GM21717 (cell line): ENCODE measurements around the gene CSF3R.

Experiments used
- ATAC-seq: cut with Tn5 transposase; IDR thresholded peaks from one replicate; pipeline ENCODE4 v1.9.1; 2021; ENCODE audit warnings: mild to moderate bottlenecking, moderate library complexity; ENCODE audit not compliant: unreplicated experiment

CSF3R gene

DNA sequence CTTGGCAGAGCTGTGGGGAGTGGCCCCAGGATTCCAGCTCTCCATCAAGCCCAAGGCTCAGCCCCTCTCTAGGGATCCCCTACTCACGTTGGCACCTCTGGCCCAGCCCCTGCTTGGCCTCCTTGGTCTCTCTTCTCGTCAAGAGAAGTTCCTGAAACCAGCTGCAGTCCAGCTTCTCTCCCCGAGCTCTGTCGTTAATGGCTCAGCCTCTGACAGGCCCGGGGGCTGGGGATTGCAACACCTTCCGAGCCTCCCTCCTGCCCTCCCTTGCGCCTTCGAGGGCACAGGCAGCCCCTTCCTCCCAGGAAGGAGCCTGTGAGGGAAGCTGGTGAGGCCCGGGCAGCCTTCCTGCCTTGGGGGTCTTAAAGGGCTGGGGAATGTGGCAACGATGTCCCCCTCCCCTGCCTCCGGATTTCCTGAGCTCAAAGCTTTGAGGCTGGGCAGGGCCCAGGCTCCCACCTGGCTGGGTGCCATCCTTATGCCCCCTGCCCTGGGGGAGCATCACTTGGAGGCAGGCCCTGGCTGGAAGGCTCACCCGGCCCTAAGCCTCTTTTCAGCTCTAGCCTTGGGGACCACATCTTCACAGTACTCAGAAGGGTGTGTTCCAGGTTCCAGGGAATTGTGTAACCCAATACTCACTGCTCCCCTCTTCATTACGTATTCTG is at the start of gene CSF3R:
Gene CSF3R, minus strand, starts transcription at position 190 of the 665 bp plus-strand sequence. CDS start 3,417 bp downstream, outside the sequence.
- ATAC-seq: no peak

DNA sequence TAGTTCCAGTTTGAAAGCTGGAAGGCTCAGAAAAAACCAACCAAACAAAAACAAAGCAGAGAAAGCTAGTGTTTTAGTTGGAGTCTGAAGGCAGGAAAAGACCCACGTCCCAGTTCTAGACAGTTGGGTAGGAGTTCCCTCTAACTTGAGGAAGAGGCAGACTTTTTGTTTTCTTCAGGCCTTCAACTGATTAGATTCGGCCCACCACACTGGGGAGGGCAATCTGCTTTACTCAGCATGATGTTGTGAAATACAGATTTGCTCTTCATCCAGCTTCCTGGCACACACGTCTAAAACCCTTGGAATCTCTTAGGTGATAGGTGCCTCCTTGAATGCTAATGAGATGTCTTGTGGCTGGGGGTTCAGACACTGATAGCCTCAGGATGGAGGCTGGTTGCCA is 49.1 kb upstream of the CSF3R start:
- ATAC-seq: no peak

DNA sequence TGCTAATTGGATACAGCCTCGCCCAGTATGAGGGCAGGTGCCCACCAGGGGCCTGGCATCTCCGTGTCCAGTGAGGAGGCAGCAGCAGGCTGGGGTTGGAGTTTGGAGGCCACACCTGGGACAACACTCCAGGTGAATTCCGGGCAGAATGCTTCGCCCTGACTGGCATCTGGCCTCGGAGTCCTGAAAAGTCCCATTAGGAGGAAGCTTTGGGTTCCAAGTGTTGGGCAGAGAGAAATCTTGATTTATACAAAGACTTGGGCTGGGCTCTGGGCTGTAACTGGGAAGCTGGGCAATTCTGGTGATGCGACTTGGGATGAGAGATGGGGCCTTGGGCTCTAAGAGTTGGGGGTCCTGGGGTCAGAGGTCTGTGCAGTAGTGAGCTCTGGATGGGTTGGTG is 48.1 kb upstream of the CSF3R start:
- ATAC-seq: no peak

DNA sequence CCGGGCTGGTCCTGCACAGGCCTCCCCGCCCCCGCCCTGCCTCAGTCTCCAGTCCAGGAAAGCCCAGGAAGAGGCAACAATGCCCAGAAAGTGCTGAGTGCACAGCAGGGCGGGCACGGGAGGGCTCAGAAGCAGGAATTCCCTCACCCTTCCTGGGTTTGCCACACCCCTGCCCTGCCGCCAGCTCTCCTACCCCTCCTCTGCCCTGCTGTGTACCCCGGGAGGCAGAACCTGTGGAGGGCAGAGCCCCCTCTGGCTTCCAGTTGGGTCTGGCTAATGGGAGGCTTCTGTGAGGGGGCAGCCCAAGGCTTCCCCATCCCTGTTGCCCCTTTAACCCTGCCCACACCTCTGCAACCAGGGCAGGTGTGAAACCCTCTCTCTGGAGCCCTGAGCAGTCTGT is 47.5 kb upstream of the CSF3R start:
- no peak for ATAC-seq

DNA sequence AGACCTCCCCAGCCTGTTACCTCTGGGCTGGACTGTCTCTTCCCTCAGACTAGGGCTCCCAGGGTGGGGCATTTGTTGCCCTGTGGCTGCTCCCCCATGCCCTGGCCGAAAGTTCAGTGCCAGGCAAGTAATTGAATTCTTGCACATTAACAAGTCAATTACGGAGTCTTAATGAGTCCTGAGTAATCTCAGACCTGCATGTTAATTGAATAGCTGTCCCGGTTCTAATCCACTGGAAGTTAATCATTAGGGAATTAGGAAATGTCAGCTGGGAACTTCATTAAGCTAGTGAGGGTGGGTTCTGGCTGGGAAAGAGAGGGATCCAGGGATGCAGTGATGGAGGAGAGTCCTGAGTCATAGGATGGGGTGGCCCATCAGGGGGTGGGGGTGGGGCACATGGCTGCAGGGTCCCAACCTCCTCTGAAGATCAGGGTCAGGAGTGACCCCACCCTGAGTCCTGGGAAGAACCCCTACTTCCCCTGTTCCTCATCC is 47.1 kb upstream of the CSF3R start:
- ATAC-seq: no peak

DNA sequence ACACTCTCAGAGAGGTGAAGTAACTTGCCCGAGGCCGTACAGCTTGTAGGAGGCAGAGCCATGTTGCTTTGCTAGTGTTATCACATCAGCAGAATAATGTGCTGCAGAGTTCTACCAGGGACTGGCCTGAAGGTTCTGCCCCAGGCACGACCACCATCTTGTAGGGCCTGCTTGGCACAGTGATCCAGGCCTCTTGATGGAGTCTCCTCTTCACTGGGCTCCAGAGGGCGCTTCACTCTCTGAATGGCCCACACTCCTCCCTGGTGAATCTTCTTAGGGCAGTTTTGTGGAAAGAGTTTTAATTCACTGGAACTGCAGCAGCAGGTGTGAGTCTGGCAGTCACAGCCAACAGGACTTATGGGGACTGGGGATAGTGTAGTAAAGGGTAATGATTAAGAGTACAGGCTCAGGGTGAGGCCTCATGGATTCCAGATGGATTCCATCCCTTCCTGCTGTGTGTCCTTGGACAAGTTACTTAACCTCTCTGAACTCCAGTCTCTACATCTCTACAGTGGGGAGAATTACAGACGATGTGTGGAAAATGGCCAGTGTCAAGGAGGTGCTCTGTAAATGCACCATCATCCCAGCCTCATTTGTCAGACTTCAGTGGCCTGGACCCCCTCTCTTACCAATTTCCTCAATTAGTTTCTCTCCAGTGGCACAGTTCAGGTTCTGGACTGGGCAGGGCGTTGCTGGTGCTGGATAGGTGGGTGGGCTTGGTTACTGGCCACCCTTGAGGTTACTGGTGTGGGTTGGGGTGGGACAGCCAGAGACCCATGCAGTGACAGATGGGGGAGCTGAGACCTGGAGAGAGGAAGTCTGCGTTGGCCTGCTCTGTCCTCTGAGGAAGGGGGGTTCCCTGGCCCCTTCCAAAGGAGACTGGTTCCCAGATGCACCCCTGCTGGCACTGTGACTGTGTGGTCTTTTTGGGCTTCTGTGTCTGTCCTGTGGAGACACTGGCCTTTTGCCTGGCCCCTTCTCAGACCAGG is 45.9 kb upstream of the CSF3R start:
- ATAC-seq: no peak

DNA sequence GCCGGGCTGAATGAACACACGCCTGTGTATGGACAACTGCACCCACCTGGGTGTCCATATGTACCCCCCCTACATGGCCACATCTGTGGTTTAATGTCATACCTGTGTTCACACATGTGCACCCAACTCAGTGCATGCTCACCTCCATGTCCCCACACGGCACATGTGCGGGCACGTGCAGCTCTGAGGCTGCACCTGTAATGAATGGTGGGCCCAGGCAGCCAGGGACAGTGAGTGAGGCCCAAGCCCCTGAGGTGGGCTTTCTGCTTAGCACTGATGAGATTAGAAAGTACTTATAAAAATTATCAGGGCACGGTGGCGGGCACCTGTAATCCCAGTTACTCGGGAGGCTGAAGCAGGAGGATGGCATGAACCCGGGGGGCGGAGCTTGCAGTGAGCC is 42.5 kb upstream of the CSF3R start:
- ATAC-seq: no peak

DNA sequence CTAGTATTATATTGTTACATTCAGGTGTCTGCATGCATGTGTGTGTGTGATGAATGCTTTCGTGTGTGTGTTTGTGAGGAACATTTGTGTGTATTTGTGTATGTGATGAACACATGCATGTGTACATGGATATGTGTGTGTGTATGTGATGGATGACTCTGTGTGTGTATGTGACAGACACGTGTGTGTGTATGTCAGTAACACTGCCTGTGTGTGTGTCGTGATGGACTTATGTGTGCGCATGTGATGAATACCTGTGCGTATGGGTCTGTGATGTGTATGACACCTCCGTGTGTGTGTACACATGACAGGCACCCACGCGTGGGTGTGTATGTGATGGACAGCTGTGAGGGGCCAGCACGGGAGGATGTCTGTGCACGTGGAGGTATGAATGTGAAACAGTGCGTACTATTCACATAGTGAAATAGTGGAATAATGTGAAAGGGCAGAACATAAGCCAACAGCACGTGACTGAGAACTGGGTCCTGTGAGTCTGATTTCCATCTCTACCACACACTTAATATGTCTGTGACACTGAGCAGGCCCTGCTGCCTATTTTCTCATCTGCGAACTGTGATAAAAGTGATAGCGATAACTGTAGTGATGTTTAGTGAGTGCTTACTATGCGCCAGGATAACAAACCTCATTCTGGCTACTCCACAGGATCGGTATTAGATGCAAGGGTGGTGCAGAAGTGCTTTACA is 41.8 kb upstream of the CSF3R start:
- ATAC-seq: no peak

DNA sequence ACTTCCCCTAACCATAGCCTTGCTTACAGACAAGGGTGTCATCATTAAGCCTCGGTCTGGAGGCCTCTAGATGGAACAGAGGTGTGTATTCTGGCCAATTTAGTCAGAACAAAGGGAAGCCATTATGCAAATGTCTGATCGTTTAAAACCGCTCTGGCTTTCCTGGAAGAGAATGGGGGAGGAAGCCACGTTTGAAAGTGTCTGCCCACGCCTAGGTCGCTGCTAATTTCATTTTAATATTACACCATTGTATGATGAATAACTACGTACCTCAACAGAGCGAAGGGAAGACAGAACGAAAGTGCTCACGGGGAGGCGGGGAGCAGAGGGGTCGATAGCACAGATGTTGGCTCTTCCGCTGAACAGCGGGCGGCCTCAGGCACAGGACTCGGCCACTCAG is 41.1 kb upstream of the CSF3R start:
- no peak for ATAC-seq

DNA sequence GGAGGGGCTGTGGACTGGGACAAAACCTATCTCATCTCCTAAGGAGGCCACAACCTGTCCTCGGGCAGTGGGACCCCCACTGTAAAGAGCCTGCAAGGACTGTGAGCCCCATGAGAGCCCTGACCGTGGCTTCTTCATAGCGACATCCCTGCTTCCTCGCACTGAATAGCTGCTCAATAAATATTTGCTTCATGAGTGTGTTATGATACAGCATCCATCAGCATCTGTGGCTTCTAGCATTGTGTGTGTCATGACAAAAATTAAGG is 40.5 kb upstream of the CSF3R start:
- ATAC-seq: no peak

DNA sequence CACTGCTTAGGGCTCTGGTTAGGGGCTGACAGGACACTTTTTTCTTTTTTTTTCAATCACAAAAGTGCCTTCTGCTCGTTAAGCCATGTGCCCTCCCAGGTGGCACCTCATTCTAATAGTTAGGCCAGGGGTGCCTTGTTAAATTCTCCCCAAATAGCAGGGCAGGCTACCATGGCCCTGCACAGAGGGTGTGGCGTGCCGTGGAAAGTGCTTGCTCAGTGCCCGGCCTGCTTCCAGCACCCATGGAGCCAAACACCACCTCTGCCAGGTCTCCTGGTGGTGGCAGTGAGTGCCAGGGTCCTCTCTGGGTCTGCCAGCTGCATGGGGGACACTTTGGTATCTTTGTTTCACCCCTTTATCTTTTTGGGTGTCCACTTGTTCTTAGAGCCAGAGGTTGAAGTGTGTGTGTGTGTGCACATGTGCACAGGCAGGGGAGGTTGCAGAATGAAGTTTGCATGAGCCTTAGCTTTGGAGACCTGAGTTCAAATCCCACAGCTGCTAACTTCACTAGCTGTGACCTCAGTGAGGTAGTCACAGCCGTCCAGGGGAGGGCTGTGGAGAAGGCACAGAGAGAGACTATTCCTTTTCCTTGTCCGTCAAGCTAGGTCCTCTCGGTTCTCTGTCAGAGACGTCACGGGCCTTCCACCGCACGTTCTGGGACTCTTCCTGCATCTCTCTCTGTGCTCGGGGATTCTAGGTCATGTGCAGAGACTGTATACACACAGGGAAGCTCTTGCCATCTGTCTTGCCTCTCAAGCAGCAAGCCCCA is 39.9 kb upstream of the CSF3R start:
- ATAC-seq: no peak

DNA sequence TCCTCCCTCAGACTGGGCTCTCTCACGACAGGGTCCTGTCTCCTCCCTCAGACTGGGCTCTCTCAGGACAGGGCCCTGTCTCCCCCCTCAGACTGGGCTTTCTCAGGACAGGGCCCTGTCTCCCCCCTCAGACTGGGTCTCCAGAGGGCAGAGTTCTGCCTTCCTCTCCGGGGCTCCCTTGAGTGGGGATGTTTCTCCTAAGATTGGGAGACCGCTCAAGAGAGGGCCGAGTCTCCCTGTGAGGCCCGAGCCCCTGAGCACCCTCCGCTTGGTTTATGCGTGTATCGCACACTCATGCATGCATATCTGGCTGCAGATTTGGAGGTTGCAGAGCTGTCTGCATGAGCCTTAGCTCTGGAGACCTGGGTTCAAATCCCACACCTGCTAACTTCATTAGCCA is 39.3 kb upstream of the CSF3R start:
- ATAC-seq: no peak

DNA sequence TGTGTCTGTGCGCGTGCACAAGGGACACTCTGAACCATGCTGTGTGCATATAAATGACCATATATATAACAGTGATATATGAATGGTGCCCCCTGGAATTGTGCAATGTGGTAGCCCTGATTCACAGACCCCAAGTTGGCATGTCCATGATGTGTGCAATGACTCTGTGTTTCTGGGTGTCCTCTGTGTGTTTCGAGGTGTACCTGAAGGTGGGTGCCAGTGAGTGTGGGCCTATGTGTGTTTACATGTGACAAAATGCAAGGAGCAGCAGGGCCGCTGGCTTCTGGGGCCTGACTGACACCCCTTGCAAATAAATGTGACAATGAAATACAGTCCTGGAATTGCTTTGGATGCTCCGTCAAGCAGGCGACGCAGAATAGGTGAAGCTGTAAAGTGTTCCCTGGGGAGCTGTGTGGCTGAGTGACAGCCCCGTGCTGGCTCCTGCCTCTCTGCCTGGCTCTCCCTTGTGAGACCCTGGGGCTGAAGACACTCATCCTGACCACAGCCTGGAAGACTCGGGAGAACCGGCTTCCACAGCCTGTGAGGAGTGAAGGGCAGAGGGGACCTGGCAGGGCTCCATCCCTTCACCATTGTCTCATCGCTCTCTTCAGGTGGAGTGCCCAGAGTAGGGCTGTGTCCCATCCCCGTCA is 38.2 kb upstream of the CSF3R start:
- ATAC-seq: no peak

DNA sequence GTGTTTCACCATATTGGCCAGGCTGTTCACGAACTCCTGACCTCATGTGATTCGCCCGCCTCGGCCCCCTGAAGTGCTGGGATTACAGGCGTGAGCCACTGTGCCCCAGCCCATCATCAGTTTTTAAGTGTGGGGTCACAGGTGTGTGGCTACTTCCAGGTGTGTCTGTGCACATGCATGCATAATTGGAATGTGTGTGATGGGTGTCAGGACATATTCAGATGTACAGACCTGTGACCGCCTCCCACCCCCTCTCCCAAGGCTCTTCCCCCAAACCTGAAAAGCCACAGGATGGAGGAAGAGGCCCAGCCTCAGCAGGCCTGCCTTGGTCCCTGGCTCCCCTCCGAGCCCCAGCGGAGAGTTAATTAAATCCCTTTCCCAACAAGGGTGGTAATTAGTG is 37.3 kb upstream of the CSF3R start:
- ATAC-seq: no peak

DNA sequence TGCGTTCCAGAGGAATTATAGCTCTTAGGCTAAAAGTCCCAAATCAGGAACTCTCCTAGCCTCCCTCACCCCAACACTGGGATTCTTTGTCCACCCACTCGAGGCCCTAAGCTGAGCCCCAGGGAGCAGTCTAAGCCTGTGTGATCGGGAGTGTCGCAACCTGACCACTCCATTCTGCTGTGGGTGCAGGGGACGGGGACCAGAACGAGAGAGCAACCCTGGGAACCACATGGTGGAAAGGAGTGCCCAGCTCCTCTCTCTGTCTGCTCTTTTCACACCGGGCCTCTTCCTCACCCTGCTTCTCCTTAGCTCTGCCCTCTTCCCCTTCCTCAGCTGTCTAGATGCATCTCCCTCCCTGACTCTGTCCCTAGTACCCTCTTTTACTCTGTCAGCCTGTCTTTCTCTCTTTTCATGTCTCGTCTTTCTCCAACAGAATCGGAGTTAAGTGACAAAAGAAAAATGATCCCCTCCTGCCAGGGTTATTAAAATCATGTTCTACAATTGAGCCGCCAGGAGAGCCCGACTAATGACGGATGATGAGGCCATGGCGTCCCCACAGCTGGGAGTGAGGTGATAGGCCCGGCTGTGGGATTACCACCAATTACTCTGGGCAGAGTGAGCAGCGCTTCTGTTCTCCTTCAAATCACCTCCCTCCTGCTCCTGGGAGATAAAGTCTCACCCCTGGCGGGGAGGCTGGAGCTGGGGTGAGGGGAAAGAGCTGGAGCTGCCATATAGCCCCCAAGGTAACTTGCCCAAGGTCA is 34.5 kb upstream of the CSF3R start:
- no peak for ATAC-seq

DNA sequence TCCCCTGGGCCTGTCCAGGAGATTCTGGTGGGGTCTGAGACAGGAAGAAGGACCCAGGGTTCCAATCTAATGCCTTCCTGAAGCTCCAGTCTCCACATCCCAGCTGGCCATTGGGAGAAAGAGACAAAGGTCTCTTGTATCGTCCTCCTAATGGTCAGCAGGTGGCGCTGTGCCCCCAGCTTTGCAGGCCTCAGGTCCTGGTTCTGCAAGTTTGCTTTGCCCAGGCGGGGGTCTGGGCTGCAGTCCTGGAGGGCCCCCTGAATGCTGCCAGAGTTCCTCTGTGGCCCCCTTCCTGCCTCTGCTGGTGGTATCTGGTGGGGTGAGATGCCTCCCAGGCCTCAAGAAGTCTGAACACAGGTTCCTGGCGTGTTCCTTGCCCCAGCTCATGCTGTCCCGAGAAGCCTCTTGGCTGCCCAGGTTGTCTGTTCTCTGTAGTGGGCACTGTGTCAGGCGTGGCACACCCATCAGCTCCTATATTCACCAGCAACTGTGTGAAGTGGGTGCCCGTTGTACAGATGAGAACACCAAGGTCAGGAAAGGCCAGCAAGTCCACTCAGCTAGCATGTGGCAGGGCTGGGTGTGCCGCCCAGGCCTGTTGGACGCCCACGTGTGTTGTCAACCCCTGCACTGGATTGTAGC is 33.8 kb upstream of the CSF3R start:
- ATAC-seq: no peak

DNA sequence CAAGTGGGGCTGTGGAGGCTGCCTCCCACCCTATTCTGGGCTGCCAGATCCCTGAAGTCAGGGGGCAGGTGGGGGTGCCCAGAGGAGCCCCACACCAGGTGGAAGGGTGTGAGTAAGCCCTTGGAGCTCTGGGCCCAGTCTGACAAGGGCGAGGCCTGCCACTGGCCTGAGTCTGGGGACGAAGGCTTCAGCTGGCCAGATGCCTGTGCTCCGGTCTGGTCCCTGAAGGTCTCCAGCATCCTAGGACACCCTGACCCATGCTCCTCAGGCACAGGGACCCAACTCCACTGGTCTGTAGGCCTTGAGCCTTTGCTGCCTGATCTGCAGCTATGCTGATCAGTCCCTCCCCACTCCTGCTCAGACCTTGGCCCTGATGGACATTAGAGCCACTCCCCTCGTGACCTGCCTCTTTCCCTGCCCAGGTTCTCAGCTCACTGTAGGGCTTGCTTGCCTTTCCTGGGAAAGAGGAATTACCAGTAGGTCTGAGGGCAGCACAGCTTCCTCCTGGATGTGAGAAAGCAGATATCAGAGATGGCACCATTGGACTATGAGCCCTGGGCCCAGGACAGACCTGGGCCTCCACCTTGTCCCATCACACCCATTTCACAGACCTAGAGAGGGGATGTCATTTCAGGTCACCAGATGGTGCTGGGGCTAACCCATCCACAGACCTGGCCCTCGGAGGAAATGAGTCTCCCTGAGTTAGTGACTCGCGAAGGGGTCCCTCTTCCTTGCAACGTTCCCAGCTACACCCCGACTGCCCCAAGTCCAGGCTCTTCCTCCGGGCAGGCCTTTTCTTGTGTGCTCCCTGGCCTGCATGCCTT is 32.8 kb upstream of the CSF3R start:
- ATAC-seq: no peak

DNA sequence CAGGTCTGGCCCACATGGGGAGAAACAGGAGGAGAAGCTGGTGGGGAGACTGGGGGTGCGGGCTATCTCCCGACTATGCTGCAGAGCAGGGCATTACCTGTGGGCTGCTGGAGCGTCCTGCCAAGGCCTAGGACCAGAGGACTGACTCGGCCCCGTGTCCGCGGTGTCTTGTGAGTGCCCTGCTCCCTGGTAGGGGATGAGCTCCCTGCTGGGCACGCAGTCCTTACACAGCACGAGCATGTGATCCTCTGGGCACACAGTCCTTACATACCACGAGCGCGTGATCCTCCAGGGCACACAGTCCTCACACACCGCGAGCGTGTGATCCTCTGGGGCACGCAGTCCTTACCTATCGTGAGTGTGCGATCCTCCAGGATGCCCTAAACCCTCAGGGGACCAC is 31.8 kb upstream of the CSF3R start:
- ATAC-seq: no peak
